ENCODE results near the gene ZP2. TPM values are rescaled to one million over a fixed set of nuclear protein-coding genes. Genes with fewer than 3 reads are reported as not detected.
"Not testable (repeated sequence)": the region's sequence is repeated elsewhere in the genome, so short reads cannot be mapped to it uniquely, and the experiment has no call there.

The ZP2 gene
- total RNA-seq, 2 experiments from 2014 or later, result not detected

GRCh38 chr16:21156767-21157467, 54.5 kb downstream of the ZP2 start:
- no peak for TF ChIP-seq EZH2phosphoT487 (IDR thresholded peaks at IDR 0.05; ENCODE audit: borderline replicate concordance, low read depth, low read length)
- peak; percentile 93 for TF ChIP-seq CTCF (conservative IDR thresholded peaks at IDR 0.05; ENCODE audit: low read length)
- BruUV-seq (replicated peaks), result no TSS peak
- DNase-seq (ENCODE audit: low spot score), result peak; percentile 56
- H2AFZ ChIP-seq (ENCODE audit: low read length), result no peak overlapping the region
- H3K4me2 ChIP-seq (ENCODE audit: low read length), result no peak overlapping the region
- peaks cover 7% of the 10 kb centered on the region; the same call in 1 of the 2 replicates for H3K79me2 ChIP-seq (ENCODE audit: insufficient read depth, low read depth, low read length)
- H3K4me1 ChIP-seq (ENCODE audit: insufficient read depth, low read length, poor library complexity, severe bottlenecking), result peaks cover 17% of the 10 kb centered on the region
- no peak overlapping the region for H3K4me3 ChIP-seq (ENCODE audit: low read depth, low read length, poor library complexity, severe bottlenecking)
- no peaks in the 10 kb centered on the region for H4K20me1 ChIP-seq (ENCODE audit: insufficient read depth, low read length)
- intact Hi-C loops (cut with micrococcal nuclease; ENCODE audit: unreplicated experiment), result loop anchor here (1.0 to 5.0 kb wide), 2 partner anchors 143 to 1165 kb away; no protein-coding TSS in a partner anchor
- no peaks in the 10 kb centered on the region for H3K9me3 ChIP-seq (ENCODE audit: low read length)
- ChIA-PET CTCF (ENCODE audit: unreplicated experiment) (interaction anchor here (0.6 to 0.7 kb wide), 2 partner anchors 30 to 1059 kb away, joined by 3 read pairs; no protein-coding TSS in a partner anchor), POLR2A (interaction anchor here (0.6 to 1.2 kb wide), 5 partner anchors 14 to 77 kb away, joined by 3 to 5 read pairs (median 4); no protein-coding TSS in a partner anchor)
- H3K36me3 ChIP-seq (ENCODE audit: insufficient read depth, low read length), result peaks cover 13% of the 10 kb centered on the region
- H3K27ac ChIP-seq (ENCODE audit: low read depth, low read length, poor library complexity, severe bottlenecking), result no peak overlapping the region
- no peaks in the 10 kb centered on the region for H3K9me2 ChIP-seq (ENCODE audit: insufficient read depth, low read length)

GRCh38 chr16:21156011-21156410, 55.4 kb downstream of the ZP2 start:
- H3K9me3 ChIP-seq (ENCODE audit: low read length); BruUV-seq (replicated peaks); H3K4me3 ChIP-seq (ENCODE audit: low read depth, low read length, poor library complexity, severe bottlenecking); POLR2A ChIA-PET; H3K9me2 ChIP-seq (ENCODE audit: insufficient read depth, low read length); H3K27ac ChIP-seq (ENCODE audit: low read depth, low read length, poor library complexity, severe bottlenecking); CTCF ChIA-PET (ENCODE audit: unreplicated experiment); H2AFZ ChIP-seq (ENCODE audit: low read length); H4K20me1 ChIP-seq (ENCODE audit: insufficient read depth, low read length); H3K36me3 ChIP-seq (ENCODE audit: insufficient read depth, low read length); DNase-seq (ENCODE audit: low spot score); H3K4me2 ChIP-seq (ENCODE audit: low read length); H3K79me2 ChIP-seq (ENCODE audit: insufficient read depth, low read depth, low read length): not testable (repeated sequence)
- intact Hi-C loops (cut with micrococcal nuclease; ENCODE audit: unreplicated experiment), result loop anchor here (1.0 to 5.0 kb wide), 2 partner anchors 144 to 1166 kb away; no protein-coding TSS in a partner anchor
- peaks cover 17% of the 10 kb centered on the region for H3K4me1 ChIP-seq (ENCODE audit: insufficient read depth, low read length, poor library complexity, severe bottlenecking)

- H3K4me1 ChIP-seq (ENCODE audit: insufficient read depth, low read length, poor library complexity, severe bottlenecking); intact Hi-C loops (cut with micrococcal nuclease; ENCODE audit: unreplicated experiment); H4K20me1 ChIP-seq (ENCODE audit: insufficient read depth, low read length); H3K9me3 ChIP-seq (ENCODE audit: low read length); H3K79me2 ChIP-seq (ENCODE audit: insufficient read depth, low read depth, low read length); H3K9me2 ChIP-seq (ENCODE audit: insufficient read depth, low read length); H3K4me2 ChIP-seq (ENCODE audit: low read length); BruUV-seq (replicated peaks); H3K27ac ChIP-seq (ENCODE audit: low read depth, low read length, poor library complexity, severe bottlenecking); H3K4me3 ChIP-seq (ENCODE audit: low read depth, low read length, poor library complexity, severe bottlenecking); H2AFZ ChIP-seq (ENCODE audit: low read length); DNase-seq (ENCODE audit: low spot score); H3K36me3 ChIP-seq (ENCODE audit: insufficient read depth, low read length): not testable (repeated sequence)
- CTCF ChIA-PET (ENCODE audit: unreplicated experiment), result interaction anchor here (0.6 kb wide), 1 partner anchor 25 kb away, joined by 3 read pairs; no protein-coding TSS in a partner anchor
- POLR2A ChIA-PET, result interaction anchor here (0.6 kb wide), 1 partner anchor 1234 kb away, joined by 8 read pairs; no protein-coding TSS in a partner anchor
These were observed 58.1 kb downstream of the ZP2 start for GRCh38 chr16:21153124-21153729.

GRCh38 chr16:21152160-21153030, 59.0 kb downstream of the ZP2 start:
- H3K9me2 ChIP-seq (ENCODE audit: insufficient read depth, low read length); H3K4me1 ChIP-seq (ENCODE audit: insufficient read depth, low read length, poor library complexity, severe bottlenecking); H2AFZ ChIP-seq (ENCODE audit: low read length); H3K9me3 ChIP-seq (ENCODE audit: low read length); H3K4me2 ChIP-seq (ENCODE audit: low read length); intact Hi-C loops (cut with micrococcal nuclease; ENCODE audit: unreplicated experiment); DNase-seq (ENCODE audit: low spot score); H3K4me3 ChIP-seq (ENCODE audit: low read depth, low read length, poor library complexity, severe bottlenecking); BruUV-seq (replicated peaks); H3K79me2 ChIP-seq (ENCODE audit: insufficient read depth, low read depth, low read length); H3K27ac ChIP-seq (ENCODE audit: low read depth, low read length, poor library complexity, severe bottlenecking); H4K20me1 ChIP-seq (ENCODE audit: insufficient read depth, low read length); H3K36me3 ChIP-seq (ENCODE audit: insufficient read depth, low read length): not testable (repeated sequence)
- POLR2A ChIA-PET, result interaction anchor here (0.5 to 0.6 kb wide), 2 partner anchors 19 to 1235 kb away, joined by 8 read pairs; no protein-coding TSS in a partner anchor
- CTCF ChIA-PET (ENCODE audit: unreplicated experiment), result interaction anchor here (0.6 kb wide), 1 partner anchor 26 kb away, joined by 3 read pairs; no protein-coding TSS in a partner anchor
